Uterus (tissue), 4 donors: ENCODE results near the gene FHIT. TPM values are rescaled to one million over a fixed set of nuclear protein-coding genes. Genes with fewer than 3 reads are reported as not detected.
A peak's percentile ranks its signal among the peaks of the same experiment; 100 is the strongest.

Source experiments
- DNase-seq, 2 donors: peaks; one replicate each; pipeline ENCODE4 v3.0.0-alpha.2; 2019 to 2020
- H3K27ac ChIP-seq, 2 donors: fragments of 200-600 bp; sonication (generic); 1 replicate in 1 of 2; 2 replicates in 1 of 2; pipeline ENCODE4 v1.5.1; 2016 to 2018
- H3K27me3 ChIP-seq, 2 donors: fragments of 200-600 bp; sonication (generic); one replicate each; pipeline ENCODE4 v1.5.1; 2018 to 2019; ENCODE audit warnings: control low read depth in 1 of 2
- H3K36me3 ChIP-seq, 2 donors: fragments of 200-600 bp; sonication (generic); one replicate each; pipeline ENCODE4 v1.5.1; 2019; ENCODE audit warnings: control low read depth in 1 of 2
- H3K4me1 ChIP-seq, 2 donors: fragments of 200-600 bp; sonication (generic); one replicate each; pipeline ENCODE4 v1.5.1; 2018 to 2019; ENCODE audit warnings: control low read depth in 1 of 2
- H3K4me3 ChIP-seq, 2 donors: fragments of 200-600 bp; sonication (generic); 1 replicate in 1 of 2; 2 replicates in 1 of 2; pipeline ENCODE4 v1.5.1; 2018 to 2019; ENCODE audit warnings: mild to moderate bottlenecking in 1 of 2
- H3K9me3 ChIP-seq, 2 donors: fragments of 200-600 bp; sonication (generic); one replicate each; pipeline ENCODE4 v1.5.1; 2019; ENCODE audit warnings: control low read depth in 1 of 2
- CTCF ChIP-seq, 4 experiments: fragments of 200-600 bp in 2 of 4; fragments of 450-650 bp in 2 of 4; sonication (generic) in 2 of 4; IDR thresholded peaks; one replicate each; pipeline ENCODE4 v1.5.1; 2016 to 2019; ENCODE audit warnings: antibody characterized with exemption in 4 of 4, mild to moderate bottlenecking in 2 of 4, moderate library complexity in 1 of 4
- POLR2A ChIP-seq, 2 donors: fragments of 450-650 bp; IDR thresholded peaks; one replicate each; pipeline ENCODE4 v1.6.1; 2016; ENCODE audit warnings: antibody characterized with exemption in 2 of 2, mild to moderate bottlenecking in 1 of 2, moderate library complexity in 1 of 2
- intact Hi-C: fragments of 100-400 bp; cut with DNase I; formaldehyde crosslinking; loops from one replicate; pipeline ENCODE4 v1.15.1; 2023; ENCODE audit warnings: low total_unique reads
- total RNA-seq, 4 donors: library from RNA; depleted of rRNA in 3 of 4; stranded (reverse); fragments of >200 nt in 3 of 4; gene quantifications; one replicate each; pipeline versions ENCODE4 v1.1.0 to v1.2.4, GENCODE V29; 2014 to 2023
- donor health status: DM: yes; HTN: yes; CAD: no.

FHIT gene
- 10 to 100 TPM in 1 of 4 donors, 1 to 10 TPM in 3; 1.3 to 15.2 (median 7.3) TPM for total RNA-seq

GRCh38 chr3:61251174-61251972 lies at the start of gene FHIT:
Gene FHIT (minus strand): TSS chr3:61251452.
- intact Hi-C loops: no loop called here
- TF ChIP-seq CTCF (IDR thresholded peaks at IDR 0.05) (no peak), POLR2A (IDR thresholded peaks at IDR 0.05) (peak in 1 of 2 donors; percentile 46)
- Histone ChIP-seq H3K36me3 (no peaks in the 10 kb centered on the region), H3K27me3 (no peaks in the 10 kb centered on the region), H3K4me3 (peak within 1 kb of the TSS; percentile 54 to 70), H3K9me3 (no peaks in the 10 kb centered on the region), H3K4me1 (no peaks in the 10 kb centered on the region), H3K27ac (peak within 1 kb of the TSS; percentile 65 to 77)
- DNase-seq: peak; percentile 93 to 95

- Histone ChIP-seq H3K27me3 (no peaks in the 10 kb centered on the region), H3K36me3 (no peaks in the 10 kb centered on the region), H3K4me1 (no peaks in the 10 kb centered on the region), H3K4me3 (no peak overlapping the region), H3K9me3 (no peaks in the 10 kb centered on the region), H3K27ac (peak overlapping the region; percentile 19 to 45)
- no peak for DNase-seq
- TF ChIP-seq CTCF (IDR thresholded peaks at IDR 0.05) (no peak), POLR2A (IDR thresholded peaks at IDR 0.05) (no peak)
- intact Hi-C loops: no loop called here
Measured at GRCh38 chr3:61300786-61301185, 49.5 kb upstream of the FHIT start.

GRCh38 chr3:61300006-61300380 lies 48.7 kb upstream of the FHIT start:
- H3K4me3 ChIP-seq: no peak overlapping the region
- TF ChIP-seq POLR2A (IDR thresholded peaks at IDR 0.05) (no peak), CTCF (IDR thresholded peaks at IDR 0.05) (no peak)

GRCh38 chr3:61299343-61300005 lies 48.2 kb upstream of the FHIT start:
- no peaks in the 10 kb centered on the region for H3K4me1 ChIP-seq
- TF ChIP-seq CTCF (IDR thresholded peaks at IDR 0.05) (no peak), POLR2A (IDR thresholded peaks at IDR 0.05) (no peak)
- no peak overlapping the region for H3K4me3 ChIP-seq

More at GRCh38 chr3:61300006-61300380, 48.7 kb upstream of the FHIT start:
- no peaks in the 10 kb centered on the region for H3K27me3 ChIP-seq
- H3K4me1 ChIP-seq: no peaks in the 10 kb centered on the region
- peak overlapping the region; percentile 2 to 45 for H3K27ac ChIP-seq
- no peak for DNase-seq
- H3K36me3 ChIP-seq: no peaks in the 10 kb centered on the region
- no peaks in the 10 kb centered on the region for H3K9me3 ChIP-seq
- intact Hi-C loops: no loop called here

GRCh38 chr3:61297821-61298220 lies 46.6 kb upstream of the FHIT start:
- Histone ChIP-seq H3K9me3 (no peaks in the 10 kb centered on the region), H3K4me1 (no peaks in the 10 kb centered on the region), H3K36me3 (no peaks in the 10 kb centered on the region), H3K27me3 (no peaks in the 10 kb centered on the region), H3K27ac (no peak overlapping the region), H3K4me3 (no peak overlapping the region)
- TF ChIP-seq CTCF (IDR thresholded peaks at IDR 0.05): no peak
- TF ChIP-seq POLR2A (IDR thresholded peaks at IDR 0.05): no peak
- no peak for DNase-seq
- intact Hi-C loops: no loop called here

More at GRCh38 chr3:61299343-61300005, 48.2 kb upstream of the FHIT start:
- no peaks in the 10 kb centered on the region for H3K9me3 ChIP-seq
- H3K27me3 ChIP-seq: no peaks in the 10 kb centered on the region
- H3K27ac ChIP-seq: peak overlapping the region; percentile 2 to 45
- no peak for DNase-seq
- H3K36me3 ChIP-seq: no peaks in the 10 kb centered on the region
- intact Hi-C loops: no loop called here
